IMR-90 (cell line): ENCODE results near the gene DOCK7.
"Not testable (repeated sequence)": the region's sequence is repeated elsewhere in the genome, so short reads cannot be mapped to it uniquely, and the experiment has no call there.

Experiments used
- CEBPB ChIP-seq: IDR thresholded peaks from 2 replicates; pipeline ENCODE4 v1.6.1; 2012; ENCODE audit warnings: low read depth, low read length, improper control_type of control experiment
- MAFK ChIP-seq: IDR thresholded peaks from 2 replicates; pipeline ENCODE4 v1.6.1; 2012; ENCODE audit warnings: low read depth, low read length, improper control_type of control experiment
- MXI1 ChIP-seq: IDR thresholded peaks from 2 replicates; pipeline ENCODE4 v1.6.1; 2012; ENCODE audit warnings: low read depth, mild to moderate bottlenecking, low read length, moderate library complexity, borderline replicate concordance
- POLR2A ChIP-seq: IDR thresholded peaks from 2 replicates; pipeline ENCODE4 v1.6.1; 2012; ENCODE audit warnings: mild to moderate bottlenecking, low read depth, low read length
- RAD21 ChIP-seq: IDR thresholded peaks from 2 replicates; pipeline ENCODE4 v1.6.1; 2012; ENCODE audit warnings: low read length, improper control_type of control experiment
- RCOR1 ChIP-seq: IDR thresholded peaks from 2 replicates; pipeline ENCODE4 v1.6.1; 2012; ENCODE audit warnings: mild to moderate bottlenecking, low read length, improper control_type of control experiment; ENCODE audit not compliant: insufficient replicate concordance
- RFX5 ChIP-seq: IDR thresholded peaks from 2 replicates; pipeline ENCODE4 v1.8.0; 2012; ENCODE audit warnings: low read depth, mild to moderate bottlenecking, low read length, moderate library complexity
- SMC3 ChIP-seq: fragments of 150-350 bp; IDR thresholded peaks from 2 replicates; pipeline ENCODE4 v1.6.1; 2016; ENCODE audit warnings: low read depth, mild to moderate bottlenecking, antibody characterized with exemption, low read length, moderate library complexity
- TF ChIP-seq, protein P1 (sequence below): conservative IDR thresholded peaks from 2 replicates; pipeline ENCODE4 v1.5.1; 2012; ENCODE audit warnings: mild to moderate bottlenecking, low read depth, low read length, improper control_type of control experiment
- TF ChIP-seq, protein P2 (sequence below): fragments of 150-350 bp; IDR thresholded peaks from 2 replicates; pipeline ENCODE4 v1.6.1; 2016; ENCODE audit warnings: low read depth, mild to moderate bottlenecking, low read length, moderate library complexity, borderline replicate concordance
- TF ChIP-seq, protein P3 (sequence below): fragments of 150-350 bp; IDR thresholded peaks from 2 replicates; pipeline ENCODE4 v1.6.1; 2017; ENCODE audit warnings: mild to moderate bottlenecking, antibody characterized with exemption, low read length, low read depth

DNA sequence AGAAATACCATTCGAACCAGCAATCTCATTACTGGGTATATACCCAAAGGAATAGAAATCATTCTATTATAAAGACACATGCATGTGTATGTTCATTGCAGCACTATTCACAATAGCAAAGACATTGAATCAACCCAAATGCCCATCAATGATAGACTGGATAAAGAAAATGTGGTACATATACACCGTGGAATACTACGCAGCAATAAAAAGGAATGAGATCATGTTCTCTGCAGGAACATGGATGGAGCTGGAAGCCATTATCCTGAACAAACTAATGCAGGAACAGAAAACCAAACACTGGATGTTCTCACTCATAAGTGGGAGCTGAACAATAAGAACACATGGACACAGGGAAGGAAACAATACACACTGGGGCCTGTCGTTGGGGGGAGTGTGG is 116.7 kb downstream of the DOCK7 start:
- not testable (repeated sequence) for TF ChIP-seq POLR2A, RFX5, MAFK, CEBPB, RCOR1, RAD21, SMC3, MXI1
- TF ChIP-seq, protein P1, sequence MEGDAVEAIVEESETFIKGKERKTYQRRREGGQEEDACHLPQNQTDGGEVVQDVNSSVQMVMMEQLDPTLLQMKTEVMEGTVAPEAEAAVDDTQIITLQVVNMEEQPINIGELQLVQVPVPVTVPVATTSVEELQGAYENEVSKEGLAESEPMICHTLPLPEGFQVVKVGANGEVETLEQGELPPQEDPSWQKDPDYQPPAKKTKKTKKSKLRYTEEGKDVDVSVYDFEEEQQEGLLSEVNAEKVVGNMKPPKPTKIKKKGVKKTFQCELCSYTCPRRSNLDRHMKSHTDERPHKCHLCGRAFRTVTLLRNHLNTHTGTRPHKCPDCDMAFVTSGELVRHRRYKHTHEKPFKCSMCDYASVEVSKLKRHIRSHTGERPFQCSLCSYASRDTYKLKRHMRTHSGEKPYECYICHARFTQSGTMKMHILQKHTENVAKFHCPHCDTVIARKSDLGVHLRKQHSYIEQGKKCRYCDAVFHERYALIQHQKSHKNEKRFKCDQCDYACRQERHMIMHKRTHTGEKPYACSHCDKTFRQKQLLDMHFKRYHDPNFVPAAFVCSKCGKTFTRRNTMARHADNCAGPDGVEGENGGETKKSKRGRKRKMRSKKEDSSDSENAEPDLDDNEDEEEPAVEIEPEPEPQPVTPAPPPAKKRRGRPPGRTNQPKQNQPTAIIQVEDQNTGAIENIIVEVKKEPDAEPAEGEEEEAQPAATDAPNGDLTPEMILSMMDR: not testable (repeated sequence)
- TF ChIP-seq, protein P2, sequence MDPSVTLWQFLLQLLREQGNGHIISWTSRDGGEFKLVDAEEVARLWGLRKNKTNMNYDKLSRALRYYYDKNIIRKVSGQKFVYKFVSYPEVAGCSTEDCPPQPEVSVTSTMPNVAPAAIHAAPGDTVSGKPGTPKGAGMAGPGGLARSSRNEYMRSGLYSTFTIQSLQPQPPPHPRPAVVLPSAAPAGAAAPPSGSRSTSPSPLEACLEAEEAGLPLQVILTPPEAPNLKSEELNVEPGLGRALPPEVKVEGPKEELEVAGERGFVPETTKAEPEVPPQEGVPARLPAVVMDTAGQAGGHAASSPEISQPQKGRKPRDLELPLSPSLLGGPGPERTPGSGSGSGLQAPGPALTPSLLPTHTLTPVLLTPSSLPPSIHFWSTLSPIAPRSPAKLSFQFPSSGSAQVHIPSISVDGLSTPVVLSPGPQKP: not testable (repeated sequence)
- TF ChIP-seq, protein P3, sequence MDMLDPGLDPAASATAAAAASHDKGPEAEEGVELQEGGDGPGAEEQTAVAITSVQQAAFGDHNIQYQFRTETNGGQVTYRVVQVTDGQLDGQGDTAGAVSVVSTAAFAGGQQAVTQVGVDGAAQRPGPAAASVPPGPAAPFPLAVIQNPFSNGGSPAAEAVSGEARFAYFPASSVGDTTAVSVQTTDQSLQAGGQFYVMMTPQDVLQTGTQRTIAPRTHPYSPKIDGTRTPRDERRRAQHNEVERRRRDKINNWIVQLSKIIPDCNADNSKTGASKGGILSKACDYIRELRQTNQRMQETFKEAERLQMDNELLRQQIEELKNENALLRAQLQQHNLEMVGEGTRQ: not testable (repeated sequence)
